Prostate gland (tissue), 2 donors: ENCODE results near the gene CRLF1.

Source experiments
- POLR2A ChIP-seq: fragments of 450-650 bp; IDR thresholded peaks from one replicate; pipeline ENCODE4 v1.6.1; 2016; ENCODE audit warnings: antibody characterized with exemption, mild to moderate bottlenecking
- TF ChIP-seq, protein P1 (sequence below), 4 experiments: fragments of 200-600 bp in 2 of 4; fragments of 450-650 bp in 2 of 4; sonication (generic) in 2 of 4; IDR thresholded peaks; 1 replicate in 3 of 4; 2 replicates in 1 of 4; pipeline ENCODE4 v1.5.1; 2016 to 2019; ENCODE audit warnings: antibody characterized with exemption in 4 of 4, mild to moderate bottlenecking in 2 of 4, moderate library complexity in 2 of 4

DNA sequence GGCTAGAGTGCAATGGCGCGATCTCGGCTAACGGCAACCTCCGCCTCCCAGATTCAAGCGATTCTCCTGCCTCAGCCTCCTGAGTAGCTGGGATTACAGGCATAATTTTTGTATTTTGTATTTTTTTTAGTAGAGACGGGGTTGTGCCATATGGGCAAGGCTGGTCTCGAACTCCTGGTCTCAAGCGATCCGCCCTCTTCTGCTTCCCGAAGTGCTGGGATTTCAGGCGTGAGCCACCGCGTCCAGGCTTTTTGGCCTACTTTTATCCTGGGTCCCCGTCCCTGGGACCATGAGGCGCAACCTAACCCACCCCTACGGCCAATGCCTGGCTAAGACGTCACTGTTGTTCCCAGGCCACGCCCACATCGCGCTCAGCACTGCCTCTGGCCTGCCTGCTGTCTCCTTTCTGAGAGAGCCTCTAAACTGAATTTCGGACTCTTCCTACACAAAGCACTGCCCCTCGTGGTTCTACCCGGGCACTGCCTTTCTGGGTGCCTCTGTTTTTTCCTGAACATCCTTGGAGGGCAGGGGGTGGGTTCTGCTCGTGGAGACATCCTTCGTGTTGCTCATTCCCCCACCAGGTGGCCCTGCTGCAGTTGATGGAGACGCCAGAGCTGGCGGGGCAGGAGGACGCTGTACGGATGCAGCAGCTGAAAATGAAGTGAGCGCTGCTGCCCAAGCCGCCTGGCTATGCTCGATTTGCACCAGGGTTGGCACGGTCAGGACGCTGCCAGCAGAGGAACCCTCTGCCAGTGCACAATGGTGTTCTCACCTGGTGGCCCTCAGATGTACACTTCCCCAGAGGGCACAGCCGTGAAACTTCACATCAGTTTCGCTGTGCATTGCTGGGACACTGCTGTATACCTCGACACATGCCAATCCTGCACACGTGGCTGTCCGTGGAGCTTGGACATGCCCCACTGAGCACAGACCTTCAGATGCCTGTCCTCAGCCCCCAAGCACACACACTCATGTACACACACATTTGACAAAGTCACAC is 16.0 kb downstream of the CRLF1 start:
- TF ChIP-seq, protein P1, sequence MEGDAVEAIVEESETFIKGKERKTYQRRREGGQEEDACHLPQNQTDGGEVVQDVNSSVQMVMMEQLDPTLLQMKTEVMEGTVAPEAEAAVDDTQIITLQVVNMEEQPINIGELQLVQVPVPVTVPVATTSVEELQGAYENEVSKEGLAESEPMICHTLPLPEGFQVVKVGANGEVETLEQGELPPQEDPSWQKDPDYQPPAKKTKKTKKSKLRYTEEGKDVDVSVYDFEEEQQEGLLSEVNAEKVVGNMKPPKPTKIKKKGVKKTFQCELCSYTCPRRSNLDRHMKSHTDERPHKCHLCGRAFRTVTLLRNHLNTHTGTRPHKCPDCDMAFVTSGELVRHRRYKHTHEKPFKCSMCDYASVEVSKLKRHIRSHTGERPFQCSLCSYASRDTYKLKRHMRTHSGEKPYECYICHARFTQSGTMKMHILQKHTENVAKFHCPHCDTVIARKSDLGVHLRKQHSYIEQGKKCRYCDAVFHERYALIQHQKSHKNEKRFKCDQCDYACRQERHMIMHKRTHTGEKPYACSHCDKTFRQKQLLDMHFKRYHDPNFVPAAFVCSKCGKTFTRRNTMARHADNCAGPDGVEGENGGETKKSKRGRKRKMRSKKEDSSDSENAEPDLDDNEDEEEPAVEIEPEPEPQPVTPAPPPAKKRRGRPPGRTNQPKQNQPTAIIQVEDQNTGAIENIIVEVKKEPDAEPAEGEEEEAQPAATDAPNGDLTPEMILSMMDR (IDR thresholded peaks at IDR 0.05): no peak
- no peak for TF ChIP-seq POLR2A
